Activated CD8-positive, alpha-beta memory T cell treated with anti-CD3 and anti-CD28 coated beads, Interleukin-2, amount 50 U/mL, for 1 hour (primary cell): Measurements from ENCODE around the gene FBXO36.
"Not testable (repeated sequence)": the region's sequence is repeated elsewhere in the genome, so short reads cannot be mapped to it uniquely, and the experiment has no call there.

Source experiments
- DNase-seq: peaks from one replicate; pipeline ENCODE4 v3.0.0-alpha.2; 2020; ENCODE audit errors: extremely low read depth

Gene FBXO36, protein sequence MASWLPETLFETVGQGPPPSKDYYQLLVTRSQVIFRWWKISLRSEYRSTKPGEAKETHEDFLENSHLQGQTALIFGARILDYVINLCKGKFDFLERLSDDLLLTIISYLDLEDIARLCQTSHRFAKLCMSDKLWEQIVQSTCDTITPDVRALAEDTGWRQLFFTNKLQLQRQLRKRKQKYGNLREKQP

DNA sequence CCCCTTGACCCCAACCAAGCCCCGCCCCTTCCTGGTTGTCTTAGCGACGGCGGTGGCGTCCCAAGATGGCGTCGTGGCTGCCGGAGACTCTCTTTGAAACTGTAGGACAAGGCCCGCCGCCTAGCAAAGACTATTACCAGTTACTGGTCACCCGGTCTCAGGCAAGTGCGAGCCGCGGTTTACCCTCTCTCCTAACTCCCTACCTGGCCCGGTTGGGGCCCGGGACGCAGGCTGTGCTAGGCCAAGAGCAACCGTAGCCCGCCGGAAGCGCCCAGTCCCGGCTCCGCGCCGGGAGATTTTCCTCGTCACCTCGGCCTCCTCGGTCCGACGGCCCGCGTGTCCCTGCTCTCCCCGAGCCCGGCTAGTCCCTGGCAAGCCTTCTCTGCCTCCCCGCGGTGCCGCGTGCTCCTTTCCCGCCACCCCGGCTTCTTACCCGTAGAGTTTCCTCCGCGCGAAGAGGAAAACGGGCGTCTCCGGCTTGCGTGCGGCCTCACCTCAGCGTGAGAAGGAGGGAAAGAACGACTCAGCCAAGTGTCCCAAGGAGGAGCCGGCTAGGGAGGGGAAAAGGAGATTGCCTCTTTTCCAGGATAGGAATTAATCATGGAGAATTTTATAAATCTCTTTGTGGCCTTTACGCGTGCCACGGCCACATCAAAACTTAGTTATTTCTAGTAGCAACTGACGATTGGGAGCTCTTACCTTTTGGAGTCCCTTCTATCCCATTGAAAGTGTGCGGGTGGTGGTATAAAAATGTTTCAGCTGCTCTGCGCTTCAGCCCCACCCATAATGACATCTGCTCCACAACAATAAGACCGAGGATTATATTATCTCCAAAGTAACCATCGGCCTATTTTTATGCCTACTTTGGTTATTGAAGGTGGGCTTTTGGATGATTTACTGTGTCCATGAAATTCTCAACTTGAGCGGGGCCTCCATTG, at the start of gene FBXO36:
Gene FBXO36 (plus strand): TSS at position 55 of the 938 bp plus-strand sequence. CDS start 11 bp downstream, at position 66.
- peak; percentile 71 for DNase-seq

- DNase-seq: no peak
These were observed 49.2 kb upstream of the FBXO36 start for GRCh38 chr2:229873123-229873581.

DNA sequence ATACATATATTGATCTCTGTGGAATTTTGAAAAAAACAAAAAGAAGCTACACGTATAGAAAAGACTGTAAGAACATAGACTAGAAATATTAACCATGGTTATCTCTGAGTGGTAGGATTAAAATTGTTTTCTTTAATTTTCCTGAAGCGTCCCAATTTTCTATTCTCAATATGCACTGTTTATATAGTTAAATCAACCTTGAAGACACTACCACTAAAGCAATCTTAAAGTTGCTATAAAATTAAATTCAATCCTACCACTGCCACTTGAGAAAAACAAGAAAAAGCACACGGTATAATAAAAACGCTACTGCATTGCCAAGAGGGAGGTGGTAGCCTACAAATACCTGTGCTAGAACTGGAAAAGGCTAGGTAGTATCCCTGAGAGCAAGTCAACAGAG, 47.7 kb upstream of the FBXO36 start:
- no peak for DNase-seq

GRCh38 chr2:229875549-229875948, 46.8 kb upstream of the FBXO36 start:
- DNase-seq: no peak

DNA sequence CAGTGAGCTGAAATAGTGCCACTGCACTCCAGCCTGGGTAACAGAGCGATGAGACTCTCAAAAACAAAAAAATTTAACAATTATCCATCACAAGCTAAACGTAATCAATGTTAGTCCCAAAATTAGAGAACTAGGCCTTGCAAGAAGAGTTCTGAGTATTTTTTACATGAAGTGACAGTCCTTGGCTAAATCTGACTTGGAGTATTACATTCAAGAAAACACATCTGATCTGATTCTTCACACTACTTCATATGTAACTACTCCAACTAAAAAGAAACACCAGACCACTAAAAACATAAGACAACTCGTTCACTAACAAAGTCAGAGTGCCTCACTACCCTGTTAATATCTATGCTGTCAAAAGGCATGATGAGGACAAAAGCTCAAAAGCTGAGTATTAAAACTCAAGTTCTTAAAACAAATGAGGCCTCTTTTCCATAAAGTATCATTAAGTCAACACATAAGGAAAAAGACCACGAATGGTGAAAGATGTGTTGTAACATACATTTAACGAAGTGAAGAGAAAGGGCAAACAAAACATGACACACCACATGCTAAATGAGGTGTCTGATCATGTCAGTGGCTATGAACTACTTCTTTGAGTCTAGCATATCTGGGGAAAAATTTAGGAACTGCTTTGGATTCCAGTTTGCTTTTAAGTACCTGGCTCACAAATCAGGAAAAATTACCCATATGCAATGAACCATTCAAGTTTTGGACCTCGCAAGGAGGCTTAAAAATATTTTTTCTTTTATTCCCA, 42.9 kb upstream of the FBXO36 start:
- no peak for DNase-seq

GRCh38 chr2:229880892-229881586, 41.3 kb upstream of the FBXO36 start:
- DNase-seq: no peak

DNA sequence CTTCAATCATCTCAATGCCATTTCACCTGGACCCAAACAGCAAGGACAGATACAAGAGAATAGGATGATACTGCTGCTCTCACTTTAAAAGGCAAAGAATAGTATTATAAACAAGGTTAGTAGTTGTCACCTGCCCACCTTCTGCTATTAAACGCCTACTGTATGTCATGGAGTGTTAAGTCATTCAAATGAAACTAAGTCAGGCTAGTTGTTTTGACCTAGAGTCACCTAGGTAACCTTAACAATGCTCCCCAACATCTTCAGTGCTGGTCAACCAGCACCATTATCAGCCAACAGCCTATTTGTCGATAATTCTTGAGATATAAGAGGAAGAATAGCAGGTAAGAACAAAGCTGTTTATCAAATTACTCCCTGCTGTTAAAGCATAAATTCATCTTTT, 39.7 kb upstream of the FBXO36 start:
- DNase-seq: no peak

GRCh38 chr2:229884775-229885699, 37.3 kb upstream of the FBXO36 start:
- DNase-seq: no peak

DNA sequence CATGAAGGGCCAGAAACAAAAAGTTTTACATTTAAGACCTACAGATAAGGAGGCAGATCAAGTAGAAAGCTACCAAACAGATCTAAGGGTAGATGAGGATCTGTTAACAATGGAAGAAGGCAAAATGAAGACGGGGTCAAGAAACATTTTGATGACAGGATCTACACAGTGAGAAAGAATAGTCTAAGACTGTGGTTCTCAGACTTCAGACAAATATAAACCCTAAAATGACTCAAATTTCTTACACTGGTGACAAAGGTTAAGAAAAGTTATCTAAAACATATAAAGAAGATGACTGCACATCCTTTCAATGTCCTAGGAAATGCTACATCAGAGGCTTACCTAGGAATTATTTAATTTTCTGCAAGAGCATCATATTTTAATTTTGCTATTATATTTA, 34.9 kb upstream of the FBXO36 start:
- DNase-seq: no peak

GRCh38 chr2:229888031-229888430, 34.3 kb upstream of the FBXO36 start:
- no peak for DNase-seq

DNA sequence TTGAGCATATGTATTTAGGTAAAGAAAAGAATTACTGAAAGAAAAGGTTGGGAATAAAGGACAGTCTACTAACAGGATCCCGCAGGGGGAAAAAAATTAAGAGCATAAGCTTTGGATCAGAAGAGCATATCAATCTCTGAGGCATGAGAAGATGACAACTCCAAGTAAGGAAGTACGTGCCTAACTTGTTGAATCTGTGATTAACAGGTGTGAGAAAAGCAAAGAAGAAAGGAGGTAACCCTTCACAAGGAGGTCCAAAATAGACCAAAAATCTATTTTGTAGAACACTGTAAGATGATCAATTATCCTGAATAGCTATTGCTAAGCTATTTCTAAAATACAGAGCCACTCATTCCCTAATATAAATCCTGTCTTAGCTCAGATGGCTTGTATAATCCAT, 33.3 kb upstream of the FBXO36 start:
- no peak for DNase-seq

GRCh38 chr2:229896857-229897256, 25.4 kb upstream of the FBXO36 start:
- DNase-seq: no peak

- no peak for DNase-seq
These were observed 22.7 kb upstream of the FBXO36 start for GRCh38 chr2:229899604-229900003.

- DNase-seq: no peak
These were observed 22.3 kb upstream of the FBXO36 start for GRCh38 chr2:229900012-229900411.

DNA sequence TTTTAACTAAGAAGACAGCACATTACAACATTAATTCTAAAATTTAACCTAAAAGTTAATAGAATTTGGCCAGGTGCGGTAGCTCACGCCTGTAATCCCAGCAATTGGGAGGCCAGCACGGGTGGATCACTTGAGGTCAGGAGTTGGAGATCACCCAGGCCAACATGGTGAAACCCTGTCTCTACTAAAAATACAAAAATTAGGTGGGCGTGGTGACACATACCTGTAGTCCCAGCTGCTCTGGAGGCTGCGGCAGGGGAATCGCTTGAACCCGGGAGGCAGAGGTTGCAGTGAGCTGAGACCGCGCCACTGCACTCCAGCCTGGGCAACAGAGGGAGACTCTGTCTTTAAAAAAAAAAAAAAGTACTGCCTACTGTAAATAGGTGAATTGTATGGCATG, 21.8 kb upstream of the FBXO36 start:
- not testable (repeated sequence) for DNase-seq

DNA sequence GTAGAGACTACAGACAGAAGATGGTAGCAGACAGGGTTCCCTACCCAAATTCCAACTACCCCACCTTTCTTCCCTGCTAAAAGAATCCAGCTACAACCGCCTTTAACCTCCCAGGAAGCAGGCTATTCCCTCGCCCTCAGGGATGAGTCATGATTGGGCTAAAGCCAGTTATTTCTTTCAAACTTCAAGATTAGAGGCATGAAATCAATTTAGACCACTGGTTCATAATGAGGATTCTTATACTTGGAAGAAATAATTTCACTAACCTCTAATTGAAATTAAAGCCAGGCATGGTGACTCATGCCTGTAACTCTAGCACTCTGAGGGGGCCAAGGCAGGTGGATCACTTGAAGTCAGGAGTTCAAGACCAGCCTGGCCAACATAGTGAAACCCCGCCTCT, 20.5 kb upstream of the FBXO36 start:
- no peak for DNase-seq

DNA sequence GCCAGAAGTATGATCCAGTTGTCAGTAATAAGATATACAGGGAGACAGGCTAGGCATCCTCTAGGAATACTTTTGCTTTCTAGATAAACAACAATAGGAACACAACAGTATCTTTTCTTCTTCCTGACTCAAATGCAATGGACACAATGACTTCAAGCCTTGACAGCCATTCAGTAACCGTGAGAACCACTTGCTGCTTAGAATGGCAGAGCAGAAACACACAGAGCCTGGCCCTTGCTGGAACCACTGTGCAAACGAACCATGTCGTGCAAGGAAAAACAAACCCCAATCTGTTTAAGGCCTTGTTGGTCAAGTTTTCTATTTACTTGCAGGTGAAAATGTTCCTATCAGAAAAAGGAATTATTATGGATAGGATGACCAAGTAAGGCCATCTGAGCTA, 19.3 kb upstream of the FBXO36 start:
- no peak for DNase-seq

DNA sequence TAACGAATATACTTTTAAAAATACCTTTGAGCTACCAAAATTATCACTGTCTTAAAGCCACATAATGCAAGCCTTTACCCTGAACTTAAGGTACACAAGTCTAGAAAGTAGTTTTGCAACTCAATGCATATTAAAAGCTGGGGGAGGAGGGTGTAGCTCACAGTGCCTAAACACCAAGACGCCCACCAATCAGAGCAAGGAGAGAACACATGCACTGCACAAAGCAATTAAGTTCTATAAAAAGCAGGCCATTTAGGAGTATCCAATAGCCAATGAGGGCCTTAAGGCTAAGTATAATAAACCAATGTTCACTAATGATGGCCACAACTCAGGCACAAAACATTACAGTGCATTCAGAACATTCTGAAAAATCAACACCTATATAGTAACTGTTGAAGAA, 16.7 kb upstream of the FBXO36 start:
- DNase-seq: no peak

- DNase-seq: no peak
These were observed 13.2 kb upstream of the FBXO36 start for GRCh38 chr2:229909090-229909489.

- no peak for DNase-seq
These were observed 12.0 kb upstream of the FBXO36 start for GRCh38 chr2:229910147-229910831.
